ENCODE results near the gene CSNK1E. TPM values are rescaled to one million over a fixed set of nuclear protein-coding genes. Genes with fewer than 3 reads are reported as not detected.
"Not testable (repeated sequence)": the region's sequence is repeated elsewhere in the genome, so short reads cannot be mapped to it uniquely, and the experiment has no call there.

CSNK1E gene
- total RNA-seq, 2 donors from 2014 or later: 107 to 156 TPM

DNA sequence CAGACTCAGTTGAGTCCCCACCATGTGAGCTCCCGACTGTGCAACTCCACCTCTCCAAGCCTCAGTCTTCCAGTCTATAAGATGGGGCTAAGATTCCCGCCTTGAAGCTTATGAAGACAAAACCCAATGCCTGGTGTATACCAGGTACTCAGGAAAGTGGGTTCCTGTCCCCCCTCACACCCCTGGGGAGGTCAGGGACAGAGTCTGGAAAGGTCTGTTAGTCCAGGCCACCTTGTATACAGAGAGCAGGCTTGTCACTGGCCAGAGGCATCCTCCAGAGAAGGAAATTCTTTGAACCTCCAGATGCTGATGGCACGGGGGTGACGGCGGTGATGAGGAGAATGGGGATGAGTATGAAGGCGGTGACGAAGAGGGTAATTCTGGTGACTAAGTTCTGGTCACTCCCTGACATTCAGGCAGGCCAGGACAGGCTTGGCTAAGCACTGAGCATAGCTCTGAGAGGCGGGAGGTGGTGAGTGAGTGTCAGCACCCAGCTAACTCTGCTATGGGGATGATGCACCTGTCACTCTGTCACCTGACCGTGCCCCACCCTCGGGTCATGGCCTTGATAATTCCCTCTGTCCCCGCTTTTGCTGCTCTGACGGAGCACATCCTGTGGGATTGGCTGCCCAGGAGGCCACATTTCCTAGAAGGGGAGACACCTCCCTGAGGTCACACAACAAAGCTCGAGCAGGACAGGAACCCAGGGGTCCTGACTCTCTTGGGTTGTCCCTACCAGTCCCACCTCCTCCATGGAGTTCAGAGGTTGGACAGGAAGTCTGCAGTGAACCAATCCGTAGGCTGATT, 30.9 kb upstream of the CSNK1E start:
- no peaks in the 10 kb centered on the region for H3K9me3 Mint-ChIP-seq
- no peaks in the 10 kb centered on the region for H3K36me3 Mint-ChIP-seq
- H3K27me3 Mint-ChIP-seq: peaks cover 0 to 5% of the 10 kb centered on the region in 2 donors
- DNase-seq (ENCODE audit: low spot score) (no peak), ATAC-seq (peak; percentile 7)
- H3K27ac Mint-ChIP-seq: peak overlapping the region in 1 of 2 donors; percentile 21
- peaks cover 6 to 21% of the 10 kb centered on the region in 2 donors for H3K4me1 Mint-ChIP-seq (ENCODE audit: low read depth in 2 of 2)
- H3K4me3 Mint-ChIP-seq: no peak overlapping the region

DNA sequence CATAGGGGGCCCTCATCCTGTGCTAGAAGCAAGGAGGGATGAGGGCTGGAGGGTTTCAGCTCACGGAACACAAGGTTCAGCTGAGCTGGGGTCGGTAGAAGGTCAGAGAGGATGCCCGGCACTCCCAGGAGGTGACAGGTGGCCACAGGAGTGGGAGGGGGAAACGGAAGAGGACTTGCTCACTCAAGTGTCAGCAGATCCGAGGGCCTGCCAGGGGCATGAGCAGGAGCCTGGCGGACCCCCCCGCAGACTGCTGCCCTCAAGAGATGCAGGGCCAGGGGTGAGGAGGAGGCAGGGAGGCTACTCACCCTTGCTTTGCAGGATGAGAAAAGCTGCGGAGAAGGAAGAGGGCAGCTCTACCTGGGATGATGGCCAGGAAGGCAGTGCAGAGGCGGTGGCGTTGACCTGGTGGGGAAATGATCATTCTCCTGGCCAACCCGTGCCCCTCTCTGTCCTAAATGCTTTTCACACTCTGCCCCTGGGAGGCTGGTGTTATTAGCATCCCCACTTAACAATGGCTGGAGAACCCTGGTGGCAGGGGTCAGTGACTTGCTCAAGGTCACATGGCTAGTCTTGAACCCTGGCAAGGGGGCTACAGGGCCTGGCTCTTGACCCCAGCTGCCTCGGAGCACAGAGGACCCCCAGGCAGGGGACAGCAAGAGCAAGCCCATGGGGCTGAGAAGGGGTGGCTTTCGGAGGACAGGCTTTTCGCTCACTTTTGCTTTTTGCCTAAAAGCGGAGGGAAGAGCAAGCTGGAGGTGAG, 30.1 kb upstream of the CSNK1E start:
- DNase-seq (ENCODE audit: low spot score) (no peak), ATAC-seq (no peak)
- Mint-ChIP-seq H3K36me3 (no peaks in the 10 kb centered on the region), H3K4me1 (ENCODE audit: low read depth in 2 of 2) (peaks cover 6 to 19% of the 10 kb centered on the region in 2 donors), H3K27me3 (peaks cover 0 to 5% of the 10 kb centered on the region in 2 donors), H3K9me3 (no peaks in the 10 kb centered on the region), H3K27ac (peak overlapping the region in 1 of 2 donors; percentile 89), H3K4me3 (no peak overlapping the region)

DNA sequence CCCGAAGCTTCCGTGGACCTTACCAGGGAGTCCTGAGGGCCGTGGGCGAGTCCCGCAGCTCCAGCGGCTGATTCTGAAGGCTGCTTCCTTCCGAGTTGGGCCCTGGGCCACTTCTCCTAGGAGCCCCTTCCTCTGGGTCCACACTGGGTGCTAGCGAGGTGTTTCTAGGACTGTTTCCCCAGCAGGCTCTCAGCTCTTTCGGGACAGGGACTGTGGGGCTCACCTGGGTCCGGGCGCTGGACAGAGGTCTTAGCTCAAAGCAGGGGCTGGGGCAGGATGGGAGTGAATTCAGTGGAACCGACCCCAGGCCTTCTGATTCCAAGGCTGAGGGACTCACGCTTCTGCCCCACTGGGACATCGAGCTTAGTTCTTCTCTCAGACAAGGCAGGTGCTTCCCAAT, 29.3 kb upstream of the CSNK1E start:
- DNase-seq (ENCODE audit: low spot score) (no peak), ATAC-seq (no peak)
- H3K27me3 Mint-ChIP-seq: peaks cover 0 to 5% of the 10 kb centered on the region in 2 donors
- H3K27ac Mint-ChIP-seq: peak overlapping the region in 1 of 2 donors; percentile 89
- H3K9me3 Mint-ChIP-seq: no peaks in the 10 kb centered on the region
- H3K4me3 Mint-ChIP-seq: no peak overlapping the region
- peaks cover 6 to 19% of the 10 kb centered on the region in 2 donors for H3K4me1 Mint-ChIP-seq (ENCODE audit: low read depth in 2 of 2)
- H3K36me3 Mint-ChIP-seq: no peaks in the 10 kb centered on the region

GRCh38 chr22:38345782-38346181, 28.5 kb upstream of the CSNK1E start:
- H3K27me3 Mint-ChIP-seq: peaks cover 0 to 5% of the 10 kb centered on the region in 2 donors
- ATAC-seq: no peak
- no peak for DNase-seq (ENCODE audit: low spot score)
- H3K9me3 Mint-ChIP-seq: no peaks in the 10 kb centered on the region
- no peak overlapping the region for H3K27ac Mint-ChIP-seq
- H3K4me1 Mint-ChIP-seq (ENCODE audit: low read depth in 2 of 2): peaks cover 6 to 18% of the 10 kb centered on the region in 2 donors
- H3K4me3 Mint-ChIP-seq: no peak overlapping the region
- no peaks in the 10 kb centered on the region for H3K36me3 Mint-ChIP-seq

DNA sequence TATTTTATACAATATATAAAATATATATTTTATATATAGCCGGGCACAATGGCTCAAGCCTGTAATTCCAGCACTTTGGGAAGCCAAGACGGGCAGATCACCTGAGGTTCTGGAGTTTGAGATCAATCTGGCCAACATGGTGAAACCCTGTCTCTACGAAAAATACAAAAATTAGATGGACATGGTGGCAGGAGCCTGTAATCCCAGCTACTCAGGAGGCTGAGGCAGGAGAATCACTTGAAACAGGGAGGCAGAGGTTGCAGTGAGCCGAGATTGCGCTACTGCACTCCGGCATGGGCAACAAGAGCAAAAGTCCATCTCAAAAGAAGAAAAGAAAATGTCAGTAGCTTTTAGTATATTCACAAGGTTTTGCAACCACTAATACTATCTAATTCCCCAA, 22.7 kb upstream of the CSNK1E start:
- DNase-seq (ENCODE audit: low spot score); H3K9me3 Mint-ChIP-seq; H3K27ac Mint-ChIP-seq; H3K27me3 Mint-ChIP-seq; H3K4me1 Mint-ChIP-seq (ENCODE audit: low read depth in 2 of 2); H3K4me3 Mint-ChIP-seq; ATAC-seq; H3K36me3 Mint-ChIP-seq: not testable (repeated sequence)

DNA sequence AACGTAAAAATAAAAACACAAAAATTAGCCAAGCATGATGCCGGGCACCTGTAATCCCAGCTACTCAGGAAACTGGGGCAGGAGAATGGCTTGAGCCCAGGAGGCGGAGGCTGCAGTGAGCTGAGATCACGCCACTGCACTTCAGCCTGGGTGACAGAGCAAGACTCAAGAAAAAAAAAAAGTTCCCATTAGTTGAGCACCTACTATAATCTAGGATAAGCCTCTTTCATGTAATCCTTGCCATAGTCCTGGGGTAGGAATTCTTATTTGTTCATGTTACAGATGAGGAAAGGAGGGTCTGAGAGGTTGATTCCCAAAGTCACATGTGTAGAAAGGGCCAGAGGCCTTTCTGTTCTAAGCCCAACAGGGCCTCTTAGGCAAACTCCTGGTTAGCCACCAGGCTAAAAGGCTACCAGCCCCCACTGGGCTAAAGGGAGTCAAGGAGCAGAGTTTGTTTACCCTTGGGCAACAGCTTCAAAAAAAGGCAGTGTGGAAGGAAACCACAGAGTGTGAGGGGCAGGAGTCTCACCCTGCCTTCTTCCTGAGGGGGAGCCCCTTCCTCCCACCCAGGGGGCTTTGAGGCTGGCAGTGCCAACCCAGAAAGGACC, 21.6 kb upstream of the CSNK1E start:
- Mint-ChIP-seq H3K27ac (no peak overlapping the region), H3K9me3 (no peaks in the 10 kb centered on the region), H3K4me3 (no peak overlapping the region), H3K4me1 (ENCODE audit: low read depth in 2 of 2) (peaks cover 0 to 10% of the 10 kb centered on the region in 2 donors), H3K36me3 (no peaks in the 10 kb centered on the region), H3K27me3 (peaks cover 5 to 8% of the 10 kb centered on the region in 2 donors)
- ATAC-seq (no peak), DNase-seq (ENCODE audit: low spot score) (no peak)

- Mint-ChIP-seq H3K4me1 (ENCODE audit: low read depth in 2 of 2) (peaks cover 0 to 10% of the 10 kb centered on the region in 2 donors), H3K27me3 (peaks cover 5 to 8% of the 10 kb centered on the region in 2 donors), H3K36me3 (no peaks in the 10 kb centered on the region), H3K9me3 (no peaks in the 10 kb centered on the region), H3K27ac (peak overlapping the region in 1 of 2 donors; percentile 54), H3K4me3 (peak overlapping the region; percentile 60)
- no peak for ATAC-seq
- peak; percentile 51 for DNase-seq (ENCODE audit: low spot score)
Measured at GRCh38 chr22:38336699-38337098, 19.5 kb upstream of the CSNK1E start.

GRCh38 chr22:38335077-38335476, 17.8 kb upstream of the CSNK1E start:
- no peak overlapping the region for H3K27ac Mint-ChIP-seq
- H3K36me3 Mint-ChIP-seq: no peaks in the 10 kb centered on the region
- DNase-seq (ENCODE audit: low spot score) (no peak), ATAC-seq (no peak)
- no peaks in the 10 kb centered on the region for H3K9me3 Mint-ChIP-seq
- H3K27me3 Mint-ChIP-seq: peaks cover 5 to 8% of the 10 kb centered on the region in 2 donors
- peaks cover 0 to 10% of the 10 kb centered on the region in 2 donors for H3K4me1 Mint-ChIP-seq (ENCODE audit: low read depth in 2 of 2)
- peak overlapping the region; percentile 47 for H3K4me3 Mint-ChIP-seq

DNA sequence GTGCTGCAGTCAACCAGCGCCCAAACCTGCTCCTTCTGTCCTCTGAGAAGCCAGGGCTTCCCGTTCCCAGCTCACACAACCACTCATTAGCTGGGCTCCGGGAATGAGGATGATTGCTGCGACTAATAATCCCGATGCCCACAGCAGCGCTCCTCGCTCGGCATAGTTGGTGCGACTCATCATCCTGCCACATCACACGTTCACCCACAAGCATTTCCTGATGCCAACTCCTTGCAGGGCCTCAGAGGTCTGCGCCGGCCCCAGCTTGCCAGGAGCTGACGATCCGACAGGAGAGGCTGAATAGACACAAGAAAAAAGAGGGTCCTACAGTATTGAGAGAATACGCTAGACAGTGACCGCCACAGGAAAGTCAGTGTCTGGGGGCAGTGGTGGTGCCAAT, 10.6 kb upstream of the CSNK1E start:
- peak in 1 of 2 donors; percentile 50 for ATAC-seq
- H3K27ac Mint-ChIP-seq: peak overlapping the region; percentile 50 to 84

DNA sequence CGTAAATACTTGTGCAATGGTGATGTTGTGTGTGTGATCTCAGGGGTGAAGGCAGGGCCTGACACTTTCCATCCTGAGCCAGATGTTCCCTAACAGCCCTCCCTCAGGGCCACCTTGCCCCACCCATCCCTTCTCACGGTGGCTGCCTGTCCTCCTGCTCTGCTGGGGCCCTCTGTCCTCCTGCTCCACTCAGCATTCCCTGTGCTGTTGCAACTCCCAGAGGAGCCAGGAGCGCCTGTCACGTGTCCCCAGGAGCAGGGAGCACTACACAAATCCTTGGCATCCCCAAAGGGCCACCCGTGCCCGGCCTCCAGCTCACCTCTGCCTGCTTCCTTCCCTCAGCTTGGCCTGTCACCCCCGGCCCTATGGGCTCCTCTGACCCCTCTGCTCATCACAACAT, 10.2 kb upstream of the CSNK1E start:
- H3K27ac Mint-ChIP-seq: peak overlapping the region; percentile 50 to 84
- peak overlapping the region; percentile 75 for H3K4me3 Mint-ChIP-seq

More for the DNA sequence above, 10.6 kb upstream of the CSNK1E start:
- Mint-ChIP-seq H3K36me3 (no peaks in the 10 kb centered on the region), H3K4me1 (ENCODE audit: low read depth in 2 of 2) (peaks cover 9 to 14% of the 10 kb centered on the region in 2 donors), H3K9me3 (no peaks in the 10 kb centered on the region), H3K4me3 (peak overlapping the region; percentile 75), H3K27me3 (peaks cover 0 to 2% of the 10 kb centered on the region in 2 donors)
- no peak for DNase-seq (ENCODE audit: low spot score)

DNA sequence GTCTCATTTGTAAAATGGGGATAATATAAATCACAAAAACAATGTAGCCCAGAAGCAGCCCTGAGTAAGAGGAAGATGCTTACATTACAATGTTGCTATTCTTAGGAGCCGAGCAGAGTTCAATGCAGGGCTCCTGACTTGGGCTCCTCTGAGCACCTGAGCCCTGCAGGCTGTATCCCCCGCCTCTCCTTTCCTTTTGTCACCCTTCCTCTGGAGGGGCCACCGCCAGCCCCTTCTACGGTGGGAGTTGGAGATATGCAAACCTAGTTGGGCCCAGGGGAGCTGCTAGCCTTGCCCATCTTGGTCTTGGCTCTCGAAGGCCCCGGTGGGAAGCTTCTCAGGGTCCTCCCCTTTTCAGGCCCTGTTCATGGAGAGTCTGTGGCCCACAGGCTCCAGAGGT, 8.4 kb upstream of the CSNK1E start:
- DNase-seq (ENCODE audit: low spot score) (no peak), ATAC-seq (peak in 1 of 2 donors; percentile 11)
- Mint-ChIP-seq H3K9me3 (no peaks in the 10 kb centered on the region), H3K27ac (no peak overlapping the region), H3K27me3 (peaks cover 0 to 2% of the 10 kb centered on the region in 2 donors), H3K4me3 (no peak overlapping the region), H3K36me3 (no peaks in the 10 kb centered on the region), H3K4me1 (ENCODE audit: low read depth in 2 of 2) (peaks cover 9 to 14% of the 10 kb centered on the region in 2 donors)

More for the DNA sequence above, 10.2 kb upstream of the CSNK1E start:
- no peaks in the 10 kb centered on the region for H3K9me3 Mint-ChIP-seq
- H3K27me3 Mint-ChIP-seq: peaks cover 0 to 2% of the 10 kb centered on the region in 2 donors
- ATAC-seq (no peak), DNase-seq (ENCODE audit: low spot score) (no peak)
- H3K4me1 Mint-ChIP-seq (ENCODE audit: low read depth in 2 of 2): peaks cover 9 to 14% of the 10 kb centered on the region in 2 donors
- no peaks in the 10 kb centered on the region for H3K36me3 Mint-ChIP-seq

GRCh38 chr22:38320605-38321402, 3.6 kb upstream of the CSNK1E start:
- Mint-ChIP-seq H3K36me3 (no peaks in the 10 kb centered on the region), H3K4me3 (no peak overlapping the region), H3K27ac (no peak overlapping the region), H3K27me3 (no peaks in the 10 kb centered on the region), H3K9me3 (no peaks in the 10 kb centered on the region), H3K4me1 (ENCODE audit: low read depth in 2 of 2) (peaks cover 9 to 13% of the 10 kb centered on the region in 2 donors)
- ATAC-seq: no peak
- DNase-seq (ENCODE audit: low spot score): no peak

Data from natural killer cell treated with Interleukin-12 subunit alpha and Interleukin-12 subunit beta and Interleukin-15 and Interleukin-18, amount 100 ng/mL, for 72 hours (primary cell).